NCI-H2107 treated with DMSO at 0.1 percent for 48 hours (cell line): ENCODE results near the gene PER1.

ENCODE experiments used
- DNase-seq: peaks from one replicate; lab custom pipeline; 2025; ENCODE audit not compliant: unreplicated experiment; lab: John Stamatoyannopoulos, UW

Gene PER1

DNA sequence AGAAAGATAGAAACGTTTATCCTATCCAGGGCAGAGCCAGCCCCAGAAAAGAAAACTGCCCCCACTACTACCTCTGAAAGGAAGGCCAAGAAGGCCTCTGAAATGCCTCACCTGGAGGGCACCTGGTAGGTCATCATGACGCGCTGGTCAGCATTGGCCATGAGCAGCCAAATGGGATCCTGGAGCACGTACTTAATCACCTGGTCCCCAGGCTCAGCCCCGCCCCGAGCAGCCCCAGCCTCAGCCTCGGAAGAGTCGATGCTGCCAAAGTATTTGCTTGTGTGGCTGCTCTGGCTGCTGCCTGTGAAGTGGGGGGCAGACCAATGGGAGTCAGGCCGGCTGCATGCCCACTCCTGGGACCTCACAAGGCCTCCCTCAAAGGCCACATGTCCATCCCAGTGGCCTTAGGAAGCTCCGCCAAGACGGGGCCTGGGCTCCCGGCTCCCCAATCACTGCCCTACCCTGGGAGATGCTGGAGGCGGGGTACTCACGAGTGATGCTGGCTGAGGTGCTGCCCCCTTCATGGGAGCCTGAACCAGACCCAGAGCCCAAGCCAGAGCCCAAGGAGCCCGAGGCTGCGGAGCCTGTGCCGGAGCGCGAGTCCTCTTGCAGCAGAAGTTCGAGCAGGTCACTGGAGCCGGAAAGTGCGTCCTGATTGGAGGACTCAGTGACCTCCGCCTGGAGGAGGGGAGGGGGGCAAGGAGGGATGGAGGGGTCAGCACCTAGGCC is 9.9 kb downstream of the PER1 start:
- DNase-seq: no peak

DNA sequence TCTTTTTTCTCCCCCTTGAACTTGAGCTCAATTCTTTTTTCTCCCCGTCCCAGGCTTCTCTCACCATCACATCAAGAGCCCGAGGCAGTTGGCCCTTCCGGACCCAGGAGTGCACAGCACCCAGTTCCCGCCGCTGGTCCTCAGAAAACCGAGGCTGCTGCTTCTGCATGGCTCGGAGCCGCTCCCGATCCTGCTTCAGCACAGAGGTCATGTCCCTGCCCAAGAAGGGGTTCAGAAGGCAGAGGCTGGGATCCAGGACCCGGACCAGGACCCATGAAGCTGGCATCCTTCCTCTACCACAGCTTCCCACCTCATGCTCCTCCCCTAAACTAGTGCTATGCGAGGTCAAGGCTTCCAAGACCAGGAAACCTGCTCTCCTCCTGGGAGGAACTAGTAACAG is 10.5 kb downstream of the PER1 start:
- DNase-seq: no peak

DNA sequence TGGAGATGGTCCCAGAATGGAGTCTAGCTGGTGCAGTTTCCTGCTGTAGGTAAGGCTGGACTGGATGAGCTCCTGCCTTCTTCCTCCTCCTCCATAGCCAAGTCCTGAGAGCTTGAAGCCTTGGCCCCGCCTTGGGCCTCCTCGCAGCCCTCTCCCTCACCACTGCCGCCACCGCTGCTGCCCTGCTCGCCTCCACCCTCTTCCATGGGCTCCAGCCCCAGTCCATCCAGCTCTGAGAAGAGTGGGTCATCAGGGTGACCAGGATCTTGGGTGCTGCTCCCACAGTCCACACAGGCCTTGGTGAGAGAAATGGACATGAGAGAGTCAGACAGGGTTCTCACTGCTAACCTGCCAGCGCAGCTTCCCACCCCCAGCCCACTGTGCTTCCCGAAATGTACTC is 11.2 kb downstream of the PER1 start:
- no peak for DNase-seq

DNA sequence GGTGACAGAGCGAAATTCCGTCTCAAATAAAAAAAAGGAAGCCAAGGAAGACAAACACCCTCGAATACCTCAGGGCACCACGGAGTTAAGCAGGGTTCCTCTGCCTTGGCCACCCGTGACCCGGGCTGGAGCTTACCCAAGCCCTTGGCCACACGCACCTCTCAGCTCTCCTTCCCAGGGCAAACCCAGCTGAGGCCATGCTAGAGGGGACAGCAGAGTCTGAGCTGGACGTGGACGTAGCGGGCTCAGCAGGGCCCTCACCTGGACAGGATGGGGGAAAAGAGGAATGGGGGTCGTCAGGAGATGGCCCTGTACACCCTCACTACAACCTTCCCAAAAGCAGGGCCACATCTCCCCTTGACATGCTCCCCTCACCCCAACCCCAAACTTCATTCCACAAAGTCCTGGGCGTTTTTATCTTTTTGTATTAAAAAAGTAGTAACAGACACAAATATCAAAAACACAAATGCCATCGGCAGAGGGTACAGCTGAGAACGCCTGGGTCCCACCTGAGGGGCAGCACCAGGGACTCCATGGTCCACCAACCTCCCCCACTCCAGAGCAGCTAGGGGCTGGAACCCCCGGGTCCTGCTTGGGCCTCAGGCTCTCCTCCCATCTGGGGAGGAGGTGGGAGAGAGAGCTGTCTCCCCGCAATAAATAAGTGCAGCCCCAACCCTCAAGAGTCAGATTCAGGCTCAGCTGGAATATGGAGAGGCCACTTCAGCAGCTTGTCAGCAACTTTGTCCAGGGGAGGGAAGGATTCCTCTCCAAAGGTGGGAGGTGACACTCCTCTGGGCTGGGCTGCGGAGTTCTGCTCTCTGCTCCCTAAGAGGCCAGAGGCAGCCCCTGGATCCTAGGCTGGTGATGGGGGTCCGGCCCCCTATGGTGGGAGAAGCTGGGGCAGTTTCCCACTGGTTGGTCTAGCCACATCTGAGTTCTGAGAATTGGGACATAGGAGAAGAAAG is 11.9 kb downstream of the PER1 start:
- no peak for DNase-seq

DNA sequence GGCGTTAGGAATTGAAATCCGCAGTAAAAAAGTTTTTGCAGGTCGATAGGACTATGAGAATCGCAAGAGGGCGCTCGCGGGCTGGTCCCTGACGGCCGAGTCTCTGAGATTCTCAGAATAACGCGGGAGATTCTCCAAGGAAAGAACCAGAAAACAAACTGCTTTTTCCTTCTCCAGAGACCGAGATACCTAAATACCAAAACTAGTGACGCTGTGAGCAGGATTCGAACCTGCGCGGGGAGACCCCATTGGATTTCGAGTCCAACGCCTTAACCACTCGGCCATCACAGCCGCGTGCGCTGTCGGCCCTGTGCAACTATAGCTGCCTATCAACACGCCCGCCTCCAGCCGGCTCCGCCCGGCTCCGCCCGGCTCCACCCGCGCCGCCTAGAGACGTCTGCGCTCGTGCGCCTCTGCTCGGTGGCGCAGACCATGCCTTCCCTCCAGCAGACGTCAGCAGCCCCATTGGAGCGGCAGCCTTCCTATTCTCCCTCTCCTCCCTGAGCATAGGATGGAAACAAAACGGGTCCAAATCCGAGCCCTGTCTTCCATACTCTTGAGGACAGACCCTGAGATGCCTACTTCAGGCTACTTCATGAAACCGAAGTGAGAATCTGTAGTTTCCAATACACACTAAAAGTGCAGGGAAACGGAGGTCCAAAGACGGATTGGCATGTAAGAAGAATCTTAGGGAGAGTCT is 13.4 kb downstream of the PER1 start:
- DNase-seq: peak; percentile 80

DNA sequence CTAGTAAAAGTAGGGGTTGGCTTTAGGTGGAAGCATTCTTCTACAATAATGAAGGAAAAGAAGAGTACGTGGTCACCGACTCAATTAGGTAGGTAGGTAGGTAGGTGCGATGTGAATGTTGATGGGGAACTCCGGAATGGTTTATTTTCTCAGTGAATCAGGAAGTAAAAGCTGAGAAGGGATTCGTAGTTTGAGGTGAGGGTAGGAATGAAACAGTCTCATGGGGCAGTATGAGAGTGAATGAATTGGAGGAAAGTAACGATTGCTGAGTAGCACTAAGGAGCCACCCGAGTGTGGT is 13.9 kb downstream of the PER1 start:
- no peak for DNase-seq

DNA sequence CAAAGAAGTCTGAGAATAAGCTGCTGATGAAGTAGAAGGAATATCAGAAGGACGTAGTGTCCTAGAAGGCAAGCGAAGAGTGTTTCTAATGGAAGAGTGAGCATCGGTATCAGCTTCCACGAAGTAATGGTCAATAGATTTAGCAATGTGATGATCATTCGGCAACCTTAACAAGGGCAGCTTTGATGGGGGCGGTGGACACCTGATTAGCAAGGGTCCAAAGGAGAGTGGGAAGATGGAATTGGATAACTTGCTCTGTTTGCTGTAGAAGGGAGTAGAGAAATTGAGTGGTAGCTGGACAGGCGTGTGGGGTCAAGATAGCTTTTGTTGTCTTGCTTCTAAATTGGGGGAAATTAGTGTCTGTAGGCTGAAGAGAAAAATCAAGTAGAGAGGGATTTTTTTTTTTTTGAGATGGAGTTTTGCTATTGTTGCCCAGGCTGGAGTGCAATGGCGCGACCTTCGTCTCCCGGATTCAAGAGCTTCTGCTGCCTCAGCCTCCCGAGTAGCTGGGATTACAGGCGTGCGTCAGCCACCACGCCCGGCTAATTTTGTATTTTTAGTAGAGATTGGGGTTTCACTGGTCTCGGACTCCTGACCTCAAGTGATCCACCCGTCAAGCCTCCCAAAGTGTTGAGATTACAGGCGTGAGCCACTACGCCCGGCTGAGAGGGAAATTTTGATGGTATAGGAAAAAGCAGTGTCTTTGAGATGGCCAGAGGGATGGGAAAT is 14.4 kb downstream of the PER1 start:
- DNase-seq: no peak

DNA sequence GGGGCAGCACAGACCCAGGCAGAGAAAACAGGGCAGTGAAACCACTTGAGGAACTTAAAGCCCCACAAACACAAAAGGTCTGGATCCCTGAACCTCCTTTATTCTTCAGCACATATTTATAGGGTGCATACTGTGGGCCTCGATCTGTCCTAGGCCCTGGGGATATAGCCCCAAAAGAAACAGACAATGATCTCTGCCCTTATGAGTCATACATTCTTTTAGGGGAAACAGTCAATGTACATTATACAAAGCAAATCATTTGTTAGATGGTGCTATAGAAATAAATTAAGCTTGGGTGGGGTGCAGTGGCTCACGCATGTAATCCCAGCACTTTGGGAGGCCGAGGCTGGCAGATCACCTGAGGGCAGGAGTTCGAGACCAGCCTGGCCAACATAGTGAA is 18.3 kb downstream of the PER1 start:
- no peak for DNase-seq

DNA sequence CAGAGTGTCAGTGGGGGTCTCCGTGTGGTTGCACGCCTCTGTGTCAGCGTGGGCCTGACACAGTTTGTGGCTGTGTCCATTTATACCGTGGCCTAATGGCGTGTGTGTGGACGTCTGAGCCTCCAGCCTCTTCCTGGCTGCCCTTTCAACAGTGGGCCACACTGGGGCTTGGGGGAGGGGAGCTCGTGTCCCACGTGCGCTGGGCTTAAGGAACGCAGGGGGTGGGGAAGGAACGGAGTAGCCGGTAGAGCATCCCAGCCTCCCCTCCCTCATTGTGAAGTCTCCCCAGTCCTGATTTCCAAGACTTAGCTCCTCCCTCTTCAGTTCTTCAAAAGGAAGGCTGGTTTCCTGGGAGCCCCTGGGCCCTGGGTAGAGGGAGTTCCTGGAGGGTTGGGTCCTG is 18.8 kb downstream of the PER1 start:
- DNase-seq: no peak

DNA sequence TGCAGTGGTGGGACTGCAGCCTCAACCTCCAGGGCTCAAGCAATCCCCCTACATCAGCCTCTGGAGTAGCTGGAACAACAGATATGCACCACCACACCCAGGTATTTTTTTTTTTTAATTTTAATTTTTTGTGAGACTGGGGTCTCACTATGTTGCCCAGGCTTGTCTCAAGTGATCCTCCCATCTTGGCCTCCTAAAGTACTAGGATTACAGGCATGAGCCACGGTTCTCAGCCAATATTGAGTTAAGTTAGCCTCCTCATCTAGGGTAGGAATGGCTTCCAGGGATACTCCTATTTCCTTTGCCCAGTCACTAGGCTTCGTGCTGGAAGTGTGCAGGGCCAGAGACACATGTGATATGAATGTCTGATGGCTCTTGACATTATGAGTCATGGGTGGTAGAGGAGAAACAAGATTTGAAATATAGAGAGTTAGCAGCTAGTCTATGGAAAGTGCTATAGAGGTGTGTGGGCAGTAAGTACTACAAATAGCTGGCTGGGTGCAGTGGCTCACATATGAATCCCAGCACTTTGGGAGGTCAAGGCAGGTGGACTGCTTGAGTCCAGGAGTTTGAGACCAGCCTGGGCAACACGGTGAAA is 20.3 kb downstream of the PER1 start:
- DNase-seq: no peak

DNA sequence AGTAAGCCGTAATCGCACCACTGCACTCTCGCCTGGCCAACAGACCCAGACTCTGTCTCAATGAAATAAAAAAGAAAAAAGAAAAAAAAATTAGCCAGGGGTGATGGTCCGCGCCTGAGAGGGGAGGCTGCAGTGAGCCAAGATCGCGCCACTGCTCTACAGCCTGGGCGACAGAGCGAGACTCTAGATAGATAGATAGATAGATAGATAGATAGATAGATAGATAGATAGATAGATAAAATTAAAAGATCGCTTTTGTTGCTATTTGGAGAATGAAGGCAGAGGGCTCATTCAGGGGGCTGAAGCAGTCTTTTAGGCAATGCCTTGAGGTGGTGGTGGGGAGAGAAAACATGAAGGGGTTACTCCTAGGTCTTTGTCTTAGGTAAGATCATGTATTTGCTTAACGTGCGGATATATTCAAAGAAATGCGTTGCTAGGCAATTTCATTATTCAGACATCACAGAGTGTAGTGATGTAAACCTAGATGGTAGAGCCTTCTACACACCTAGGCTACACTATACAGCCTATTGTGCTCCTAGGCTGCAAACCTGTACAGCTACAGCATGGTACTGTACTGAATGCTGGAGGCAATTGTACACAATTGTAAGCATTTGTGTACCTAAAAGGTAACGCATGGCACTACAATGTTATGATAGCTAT is 23.9 kb downstream of the PER1 start:
- no peak for DNase-seq

DNA sequence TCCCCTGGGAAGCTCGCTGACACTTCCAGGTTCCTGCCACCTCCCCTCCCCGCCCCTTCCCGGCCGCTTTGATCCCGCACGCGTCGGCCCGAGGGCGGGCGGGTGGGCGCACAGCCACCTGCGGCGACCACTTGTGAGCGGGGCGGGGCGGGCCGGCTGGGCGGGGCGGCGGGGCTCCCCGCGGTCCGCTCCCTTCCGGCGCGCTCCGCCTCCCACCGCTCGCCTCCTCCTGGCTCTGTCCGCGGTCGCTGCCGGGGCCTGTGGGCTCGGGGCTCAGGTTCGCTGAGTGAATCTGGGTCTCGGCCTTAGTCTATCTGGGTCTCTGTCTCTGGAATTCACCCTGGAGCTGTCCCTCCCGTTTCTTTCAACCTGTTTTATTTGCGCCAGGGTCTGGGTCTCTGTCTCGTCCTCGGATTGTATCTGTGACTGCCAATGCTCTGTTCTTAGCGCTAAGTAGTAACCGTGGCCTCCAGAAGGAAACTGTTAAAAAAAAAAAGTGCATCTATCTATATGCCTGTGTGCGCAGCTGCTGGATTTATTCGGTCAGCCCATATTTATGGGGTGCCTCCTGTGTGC is 25.6 kb downstream of the PER1 start:
- DNase-seq: no peak

DNA sequence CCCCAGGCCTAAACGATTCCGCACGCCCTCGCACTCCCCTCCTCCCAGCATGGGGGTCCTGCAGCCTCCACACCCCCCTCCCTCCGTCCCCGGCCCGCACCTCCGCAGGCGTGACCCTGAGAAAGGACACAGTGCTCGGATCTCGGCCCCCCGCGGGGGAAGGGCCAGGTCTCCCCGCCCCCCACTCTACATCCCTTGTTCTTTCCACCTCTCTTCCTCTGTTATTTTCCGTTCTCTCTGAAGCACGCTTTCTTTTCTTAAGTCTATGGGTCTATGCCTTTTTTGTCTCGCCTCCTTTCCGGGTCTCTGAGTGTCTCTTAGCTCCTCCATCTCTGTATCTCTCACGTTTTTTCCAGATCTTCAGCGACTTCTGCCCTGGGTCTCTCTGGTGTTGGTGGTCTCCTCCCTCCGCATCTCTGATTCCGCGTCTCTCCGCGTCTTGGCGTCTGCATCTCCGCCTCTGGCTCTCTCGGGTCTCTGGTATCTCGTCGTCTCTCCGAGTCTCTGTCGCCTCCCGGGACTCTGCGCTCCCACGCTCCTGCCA is 26.2 kb downstream of the PER1 start:
- no peak for DNase-seq

DNA sequence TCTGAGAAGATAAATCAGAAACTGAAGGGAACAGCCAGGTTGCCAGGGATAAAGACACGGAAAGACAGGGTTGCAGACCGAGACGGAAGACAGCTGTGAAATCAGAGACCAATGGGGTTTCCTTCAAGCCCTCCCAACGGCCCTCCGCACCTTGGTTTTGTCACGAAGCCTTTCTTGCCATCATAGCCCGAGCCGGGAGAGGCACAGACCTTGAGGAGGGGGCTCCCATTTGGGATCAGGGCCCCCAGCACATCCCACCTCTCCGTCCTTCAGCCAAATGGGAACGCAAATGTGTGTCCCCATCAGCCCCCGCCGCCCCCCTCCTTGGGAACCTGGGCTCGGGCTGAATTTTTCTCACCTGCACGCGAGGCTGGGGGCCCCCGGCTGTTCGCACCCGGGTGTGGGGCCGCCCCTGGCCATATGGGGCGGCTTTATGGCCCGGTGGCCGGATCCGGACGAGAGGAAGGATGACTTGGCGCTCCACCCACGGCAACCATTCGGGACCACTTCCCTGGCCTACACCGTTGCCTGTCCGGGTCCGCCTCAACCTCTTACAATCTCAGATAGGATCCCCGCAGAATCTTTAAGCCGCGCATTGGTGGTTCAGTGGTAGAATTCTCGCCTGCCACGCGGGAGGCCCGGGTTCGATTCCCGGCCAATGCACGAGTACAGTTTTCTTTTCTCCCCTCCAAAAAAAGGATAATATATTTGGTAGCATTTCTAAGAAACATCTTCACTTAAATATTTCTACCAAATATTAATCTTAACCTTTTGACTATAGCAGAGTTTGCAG is 26.9 kb downstream of the PER1 start:
- DNase-seq: no peak

DNA sequence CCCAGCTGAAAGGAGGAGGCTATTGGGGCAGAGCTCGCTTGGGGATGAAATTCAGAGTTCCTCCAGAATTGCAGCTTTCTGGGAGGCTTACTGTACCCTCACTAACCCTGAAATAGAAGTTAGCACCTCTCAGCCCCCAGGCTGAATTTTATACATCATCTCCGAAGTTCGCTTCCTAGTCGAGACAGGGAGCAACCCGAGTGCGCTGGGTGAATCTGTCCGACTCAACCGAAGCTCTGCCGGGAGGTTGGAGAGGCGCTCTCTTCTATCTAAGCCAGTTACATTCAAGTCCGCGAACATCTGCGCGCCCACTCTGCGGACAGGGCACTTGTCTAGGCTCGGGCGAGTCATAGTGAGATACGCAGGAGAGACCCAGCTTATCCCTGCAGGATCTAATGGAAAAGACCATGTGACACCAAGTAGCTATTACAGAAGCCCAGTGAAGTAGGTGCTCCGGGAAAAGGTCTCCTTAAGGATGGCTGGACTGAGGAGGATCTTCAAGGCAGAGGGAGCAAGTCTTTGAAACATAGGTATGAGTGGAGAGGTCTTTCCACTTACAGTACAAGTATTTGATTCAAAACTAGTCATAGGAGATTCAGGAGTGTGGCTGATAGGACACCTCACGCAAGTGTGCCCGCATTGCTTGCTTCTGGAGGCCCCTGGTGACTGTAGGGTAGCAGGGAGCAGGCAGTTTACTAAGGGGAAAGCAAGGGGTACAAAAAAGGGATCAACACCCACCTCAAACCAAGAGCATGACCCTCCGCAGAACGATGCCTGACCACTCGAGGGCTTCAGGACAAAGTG is 27.7 kb downstream of the PER1 start:
- DNase-seq: no peak

DNA sequence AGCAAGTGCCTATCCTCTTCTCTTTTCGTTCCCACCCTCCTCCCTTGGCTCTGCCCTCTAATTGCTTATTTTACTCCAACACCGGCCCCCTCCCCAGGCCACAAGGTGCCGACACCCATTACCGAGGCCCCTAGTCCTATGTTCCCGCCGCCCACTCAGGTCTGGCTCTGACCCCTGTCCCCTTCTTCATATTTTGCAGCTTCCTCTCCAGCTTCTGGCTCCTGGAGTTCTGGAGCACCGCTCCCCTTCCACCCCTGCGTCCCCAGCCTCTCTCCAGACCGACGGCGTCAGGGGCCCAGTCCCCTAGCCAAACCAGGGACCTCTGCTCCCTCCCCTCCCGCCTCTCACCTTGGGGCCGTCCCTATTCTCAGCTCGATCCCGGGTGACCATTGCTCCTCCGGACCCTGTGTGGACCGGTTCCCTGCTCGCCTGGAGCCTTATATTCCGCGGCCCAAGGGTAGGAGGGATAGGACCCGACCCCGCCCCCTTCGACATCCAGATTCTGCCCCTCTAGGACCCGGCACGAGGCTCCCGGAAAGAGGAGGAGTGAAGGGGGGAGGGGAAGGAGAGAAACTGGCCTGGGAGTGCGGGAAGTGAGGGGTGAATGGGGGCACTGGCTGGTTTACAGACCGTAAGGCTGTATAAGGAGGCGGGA is 28.4 kb downstream of the PER1 start, which contains the start of gene HES7:
TSS of gene HES7 (minus strand) at position 412 of the 655 bp plus-strand sequence. CDS start at position 390, 22 bp downstream.
- no peak for DNase-seq

DNA sequence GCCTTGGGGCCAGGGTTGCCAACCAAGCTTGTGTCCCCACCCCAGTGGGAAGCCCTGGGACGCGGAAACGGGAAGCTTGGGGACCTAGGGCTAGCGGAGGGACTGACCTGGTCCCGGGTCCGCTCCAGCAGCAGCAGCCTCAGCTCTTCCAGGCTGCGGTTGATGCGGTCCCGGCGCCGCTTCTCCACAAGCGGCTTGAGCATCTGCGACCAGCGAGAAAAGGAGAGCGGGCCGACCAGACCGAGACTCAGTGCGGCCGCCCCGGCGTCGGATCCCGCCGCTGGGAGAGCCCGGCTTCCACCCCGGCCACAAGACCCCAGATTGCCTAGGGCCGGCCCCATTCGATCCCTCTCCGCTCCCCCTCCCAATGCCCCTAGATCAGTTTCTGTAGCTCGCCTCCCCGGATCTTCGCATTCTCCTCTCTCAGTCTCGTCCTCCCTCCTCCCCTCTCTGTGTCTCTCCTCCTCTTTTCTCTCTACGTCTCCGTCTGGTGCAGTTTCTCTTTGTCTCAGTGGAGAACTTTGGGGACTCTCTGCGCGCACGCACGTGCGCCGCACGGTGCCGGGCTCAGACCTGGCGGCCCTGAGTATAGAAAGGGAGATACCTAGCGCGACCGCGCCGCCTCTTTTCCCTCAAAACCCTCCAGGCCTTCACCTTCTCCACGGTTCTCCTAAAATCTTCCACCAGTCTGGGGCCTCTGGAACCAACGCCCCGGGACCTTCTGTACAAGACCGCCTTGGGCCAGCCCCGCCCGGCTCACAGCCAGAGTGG is 29.1 kb downstream of the PER1 start:
- DNase-seq: no peak
